Astrocyte (in vitro differentiated cells and primary cell): ENCODE measurements around the gene DDX41. TPM values are rescaled to one million over a fixed set of nuclear protein-coding genes. Genes with fewer than 3 reads are reported as not detected.
A peak's percentile ranks its signal among the peaks of the same experiment; 100 is the strongest.

Experiments
- DNase-seq: peaks from one replicate; pipeline ENCODE4 v3.0.0-alpha.2; 2010; ENCODE audit warnings: low read depth
- FAIRE-seq: peaks from 2 replicates; lab custom pipeline; 2011; peaks lifted over from hg19 to GRCh38; lab: Jason Lieb, UNC
- H2AFZ ChIP-seq: 2 replicates; pipeline ENCODE4 v1.6.0; 2012; ENCODE audit warnings: low read depth, low read length, inconsistent platforms
- H3K27ac ChIP-seq: 2 replicates; pipeline ENCODE4 v1.5.1; 2011; ENCODE audit warnings: low read depth, low read length, inconsistent platforms
- H3K27me3 ChIP-seq: 2 replicates; pipeline ENCODE4 v1.6.0; 2011; ENCODE audit warnings: low read length, inconsistent platforms; ENCODE audit not compliant: insufficient read depth
- H3K36me3 ChIP-seq: 2 replicates; pipeline ENCODE4 v1.5.1; 2011; ENCODE audit warnings: low read length, inconsistent platforms; ENCODE audit not compliant: insufficient read depth
- H3K4me1 ChIP-seq: 2 replicates; pipeline ENCODE4 v1.5.1; 2011; ENCODE audit warnings: low read length, inconsistent platforms; ENCODE audit not compliant: insufficient read depth
- H3K4me2 ChIP-seq: 2 replicates; pipeline ENCODE4 v1.6.0; 2012; ENCODE audit warnings: low read length, inconsistent platforms
- H3K4me3 ChIP-seq: 2 replicates; pipeline ENCODE4 v1.5.1; 2011; ENCODE audit warnings: low read depth, mild to moderate bottlenecking, low read length, inconsistent platforms; ENCODE audit not compliant: insufficient read depth
- H3K79me2 ChIP-seq: 2 replicates; pipeline ENCODE4 v1.6.0; 2012; ENCODE audit warnings: mild to moderate bottlenecking, low read length, inconsistent platforms; ENCODE audit not compliant: insufficient read depth
- H3K9ac ChIP-seq: 2 replicates; pipeline ENCODE4 v1.6.0; 2012; ENCODE audit warnings: mild to moderate bottlenecking, low read length, inconsistent platforms
- H3K9me3 ChIP-seq: 2 replicates; pipeline ENCODE4 v1.5.1; 2012; ENCODE audit warnings: low read depth, mild to moderate bottlenecking, low read length, inconsistent platforms; ENCODE audit not compliant: insufficient read depth
- H4K20me1 ChIP-seq: 2 replicates; pipeline ENCODE4 v1.6.0; 2012; ENCODE audit warnings: low read length, inconsistent platforms; ENCODE audit not compliant: insufficient read depth
- H3K27ac Mint-ChIP-seq: one replicate; pipeline ENCODE4 v1.8.0; 2021; ENCODE audit warnings: mild to moderate bottlenecking, mixed read lengths; ENCODE audit not compliant: unreplicated experiment
- H3K27me3 Mint-ChIP-seq: one replicate; pipeline ENCODE4 v1.8.0; 2021; ENCODE audit warnings: low read depth, mixed read lengths; ENCODE audit not compliant: unreplicated experiment
- H3K36me3 Mint-ChIP-seq: one replicate; pipeline ENCODE4 v1.8.0; 2021; ENCODE audit warnings: low read depth, mixed read lengths; ENCODE audit not compliant: unreplicated experiment
- H3K4me1 Mint-ChIP-seq: one replicate; pipeline ENCODE4 v1.8.0; 2021; ENCODE audit warnings: low read depth, mixed read lengths; ENCODE audit not compliant: unreplicated experiment
- H3K4me3 Mint-ChIP-seq: one replicate; pipeline ENCODE4 v1.8.0; 2021; ENCODE audit warnings: mild to moderate bottlenecking, moderate library complexity, mixed read lengths; ENCODE audit not compliant: unreplicated experiment
- H3K9me3 Mint-ChIP-seq: one replicate; pipeline ENCODE4 v1.8.0; 2021; ENCODE audit warnings: mild to moderate bottlenecking, mixed read lengths; ENCODE audit not compliant: unreplicated experiment
- CTCF ChIP-seq: IDR thresholded peaks from 2 replicates; pipeline ENCODE4 v1.5.1; 2011; ENCODE audit warnings: low read depth, mild to moderate bottlenecking, inconsistent platforms, low read length, moderate library complexity; ENCODE audit not compliant: insufficient read depth
- EZH2 ChIP-seq: IDR thresholded peaks from 2 replicates; pipeline ENCODE4 v1.6.1; 2012; ENCODE audit warnings: mild to moderate bottlenecking, low read length, inconsistent platforms; ENCODE audit not compliant: insufficient read depth
- total RNA-seq: library from RNA; stranded (reverse); gene quantifications from 2 replicates; pipeline ENCODE4 v1.2.1, GENCODE V29; 2021

The DDX41 gene
- total RNA-seq, 1 donor from 2014 or later: 92.5 TPM

- Mint-ChIP-seq H3K27ac (peak overlapping the region; percentile 69), H3K9me3 (no peaks in the 10 kb centered on the region), H3K4me3 (peak overlapping the region; percentile 62), H3K36me3 (peaks cover 10% of the 10 kb centered on the region), H3K4me1 (peaks cover 32% of the 10 kb centered on the region), H3K27me3 (no peaks in the 10 kb centered on the region)
- FAIRE-seq (no peak), DNase-seq (no peak)
- no peak overlapping the region for H2AFZ ChIP-seq
- H3K36me3 ChIP-seq: peaks cover 47% of the 10 kb centered on the region
- TF ChIP-seq EZH2 (no peak), CTCF (no peak)
- peaks cover 90% of the 10 kb centered on the region for H3K79me2 ChIP-seq
- H3K27me3 ChIP-seq: no peaks in the 10 kb centered on the region
- H3K27ac ChIP-seq: peak overlapping the region; percentile 31
- no peaks in the 10 kb centered on the region for H3K9me3 ChIP-seq
- no peak overlapping the region for H3K4me3 ChIP-seq
- peaks cover 81% of the 10 kb centered on the region for H4K20me1 ChIP-seq
- H3K4me2 ChIP-seq: peak overlapping the region; percentile 55
- H3K9ac ChIP-seq: no peak overlapping the region
- peaks cover 64% of the 10 kb centered on the region for H3K4me1 ChIP-seq
Observed at GRCh38 chr5:177490992-177491391, 25.8 kb downstream of the DDX41 start.

- FAIRE-seq (no peak), DNase-seq (no peak)
- Mint-ChIP-seq H3K4me3 (peak overlapping the region; percentile 64), H3K9me3 (no peaks in the 10 kb centered on the region), H3K4me1 (peaks cover 35% of the 10 kb centered on the region), H3K27ac (peak overlapping the region; percentile 69), H3K36me3 (peaks cover 14% of the 10 kb centered on the region), H3K27me3 (no peaks in the 10 kb centered on the region)
- Histone ChIP-seq H3K4me3 (no peak overlapping the region), H3K79me2 (peaks cover 90% of the 10 kb centered on the region), H3K4me2 (peak overlapping the region; percentile 55), H3K27ac (peak overlapping the region; percentile 31), H3K4me1 (peaks cover 59% of the 10 kb centered on the region), H3K27me3 (no peaks in the 10 kb centered on the region), H4K20me1 (peaks cover 83% of the 10 kb centered on the region), H2AFZ (no peak overlapping the region), H3K9me3 (no peaks in the 10 kb centered on the region), H3K36me3 (peaks cover 49% of the 10 kb centered on the region), H3K9ac (peak overlapping the region; percentile 27)
- TF ChIP-seq EZH2: no peak
- TF ChIP-seq CTCF: no peak
Observed at GRCh38 chr5:177490311-177490991, 26.3 kb downstream of the DDX41 start.

GRCh38 chr5:177489119-177489716 is 27.5 kb downstream of the DDX41 start:
- peak overlapping the region; percentile 45 for H3K4me3 Mint-ChIP-seq
- DNase-seq (no peak), FAIRE-seq (no peak)
- TF ChIP-seq CTCF: no peak
- no peak for TF ChIP-seq EZH2
- peaks cover 26% of the 10 kb centered on the region for H3K36me3 Mint-ChIP-seq
- Histone ChIP-seq H4K20me1 (peaks cover 93% of the 10 kb centered on the region), H3K9me3 (no peaks in the 10 kb centered on the region), H3K4me2 (peak overlapping the region; percentile 55), H3K27ac (no peak overlapping the region), H3K36me3 (peaks cover 57% of the 10 kb centered on the region), H3K27me3 (no peaks in the 10 kb centered on the region), H3K4me1 (peaks cover 62% of the 10 kb centered on the region), H3K4me3 (no peak overlapping the region), H2AFZ (no peak overlapping the region), H3K9ac (peak overlapping the region; percentile 16), H3K79me2 (peaks cover 88% of the 10 kb centered on the region)
- H3K9me3 Mint-ChIP-seq: no peaks in the 10 kb centered on the region
- H3K27ac Mint-ChIP-seq: peak overlapping the region; percentile 18
- H3K27me3 Mint-ChIP-seq: no peaks in the 10 kb centered on the region
- peaks cover 46% of the 10 kb centered on the region for H3K4me1 Mint-ChIP-seq
